Measurements from ENCODE around the gene GLDN. TPM values are rescaled to one million over a fixed set of nuclear protein-coding genes. Genes with fewer than 3 reads are reported as not detected.

The GLDN gene
- total RNA-seq, 1 experiment from 2014 or later, result 0.57 TPM

DNA sequence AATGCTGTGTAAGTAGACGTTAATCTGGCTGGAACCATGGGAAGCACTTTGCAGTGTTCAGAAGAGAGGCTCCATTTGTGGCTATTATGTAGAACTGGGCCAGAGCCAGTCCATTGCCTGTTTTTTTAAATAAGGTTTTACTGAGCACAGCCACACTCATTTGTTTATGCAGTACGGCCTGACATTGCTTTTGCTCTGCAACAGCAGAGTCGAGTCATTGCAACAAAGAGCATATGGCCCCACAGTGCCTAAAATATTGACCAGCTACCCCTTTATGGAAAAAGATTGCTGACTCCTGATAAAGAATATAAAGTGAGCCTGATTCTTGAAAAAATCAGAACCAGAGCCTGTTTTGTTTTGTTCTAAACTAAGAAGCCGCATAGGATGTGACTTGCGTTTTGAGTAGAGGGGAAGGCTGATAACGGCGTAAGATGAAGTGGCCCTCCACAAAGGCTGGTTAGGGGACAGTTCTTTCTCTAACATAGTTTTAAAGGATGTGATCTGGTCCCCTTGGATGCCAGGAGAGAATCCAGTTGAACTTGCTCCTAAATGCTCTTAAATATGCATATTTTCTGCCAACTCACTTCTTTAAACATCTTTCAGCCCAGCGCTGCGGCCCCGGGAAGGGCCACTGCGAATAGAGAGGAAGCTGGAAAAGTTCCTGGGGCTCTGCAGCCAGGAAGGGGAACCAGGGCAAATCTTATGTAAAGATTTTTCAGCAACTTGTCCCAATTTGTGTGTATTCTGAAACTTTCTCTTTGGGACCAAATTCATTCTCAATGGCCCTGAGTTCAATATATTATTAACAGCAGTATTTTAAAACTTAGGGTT, 64.5 kb downstream of the GLDN start:
- in situ Hi-C loops (cut with HindIII; ENCODE audit: low pct_unique_long_range_greater_than_20kb, low sequenced_read_pairs), result no loop called here
- TF ChIP-seq SIN3A (IDR thresholded peaks at IDR 0.05; ENCODE audit: borderline replicate concordance, insufficient read depth, low read depth, low read length) (no peak), POLR2AphosphoS5 (IDR thresholded peaks at IDR 0.05; ENCODE audit: low read depth, low read length) (no peak), TCF7L2 (IDR thresholded peaks at IDR 0.05; ENCODE audit: low read depth, low read length) (no peak)
- TF ChIP-seq, protein P1, sequence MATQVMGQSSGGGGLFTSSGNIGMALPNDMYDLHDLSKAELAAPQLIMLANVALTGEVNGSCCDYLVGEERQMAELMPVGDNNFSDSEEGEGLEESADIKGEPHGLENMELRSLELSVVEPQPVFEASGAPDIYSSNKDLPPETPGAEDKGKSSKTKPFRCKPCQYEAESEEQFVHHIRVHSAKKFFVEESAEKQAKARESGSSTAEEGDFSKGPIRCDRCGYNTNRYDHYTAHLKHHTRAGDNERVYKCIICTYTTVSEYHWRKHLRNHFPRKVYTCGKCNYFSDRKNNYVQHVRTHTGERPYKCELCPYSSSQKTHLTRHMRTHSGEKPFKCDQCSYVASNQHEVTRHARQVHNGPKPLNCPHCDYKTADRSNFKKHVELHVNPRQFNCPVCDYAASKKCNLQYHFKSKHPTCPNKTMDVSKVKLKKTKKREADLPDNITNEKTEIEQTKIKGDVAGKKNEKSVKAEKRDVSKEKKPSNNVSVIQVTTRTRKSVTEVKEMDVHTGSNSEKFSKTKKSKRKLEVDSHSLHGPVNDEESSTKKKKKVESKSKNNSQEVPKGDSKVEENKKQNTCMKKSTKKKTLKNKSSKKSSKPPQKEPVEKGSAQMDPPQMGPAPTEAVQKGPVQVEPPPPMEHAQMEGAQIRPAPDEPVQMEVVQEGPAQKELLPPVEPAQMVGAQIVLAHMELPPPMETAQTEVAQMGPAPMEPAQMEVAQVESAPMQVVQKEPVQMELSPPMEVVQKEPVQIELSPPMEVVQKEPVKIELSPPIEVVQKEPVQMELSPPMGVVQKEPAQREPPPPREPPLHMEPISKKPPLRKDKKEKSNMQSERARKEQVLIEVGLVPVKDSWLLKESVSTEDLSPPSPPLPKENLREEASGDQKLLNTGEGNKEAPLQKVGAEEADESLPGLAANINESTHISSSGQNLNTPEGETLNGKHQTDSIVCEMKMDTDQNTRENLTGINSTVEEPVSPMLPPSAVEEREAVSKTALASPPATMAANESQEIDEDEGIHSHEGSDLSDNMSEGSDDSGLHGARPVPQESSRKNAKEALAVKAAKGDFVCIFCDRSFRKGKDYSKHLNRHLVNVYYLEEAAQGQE (IDR thresholded peaks at IDR 0.05; ENCODE audit: insufficient read depth in 1 of 2, low read depth in 2 of 2, low read length in 1 of 2), result no peak
- TF ChIP-seq, protein P2, sequence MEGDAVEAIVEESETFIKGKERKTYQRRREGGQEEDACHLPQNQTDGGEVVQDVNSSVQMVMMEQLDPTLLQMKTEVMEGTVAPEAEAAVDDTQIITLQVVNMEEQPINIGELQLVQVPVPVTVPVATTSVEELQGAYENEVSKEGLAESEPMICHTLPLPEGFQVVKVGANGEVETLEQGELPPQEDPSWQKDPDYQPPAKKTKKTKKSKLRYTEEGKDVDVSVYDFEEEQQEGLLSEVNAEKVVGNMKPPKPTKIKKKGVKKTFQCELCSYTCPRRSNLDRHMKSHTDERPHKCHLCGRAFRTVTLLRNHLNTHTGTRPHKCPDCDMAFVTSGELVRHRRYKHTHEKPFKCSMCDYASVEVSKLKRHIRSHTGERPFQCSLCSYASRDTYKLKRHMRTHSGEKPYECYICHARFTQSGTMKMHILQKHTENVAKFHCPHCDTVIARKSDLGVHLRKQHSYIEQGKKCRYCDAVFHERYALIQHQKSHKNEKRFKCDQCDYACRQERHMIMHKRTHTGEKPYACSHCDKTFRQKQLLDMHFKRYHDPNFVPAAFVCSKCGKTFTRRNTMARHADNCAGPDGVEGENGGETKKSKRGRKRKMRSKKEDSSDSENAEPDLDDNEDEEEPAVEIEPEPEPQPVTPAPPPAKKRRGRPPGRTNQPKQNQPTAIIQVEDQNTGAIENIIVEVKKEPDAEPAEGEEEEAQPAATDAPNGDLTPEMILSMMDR (IDR thresholded peaks at IDR 0.05), result no peak
- intact Hi-C loops (cut with micrococcal nuclease; ENCODE audit: unreplicated experiment), result no loop called here
- no TSS peak for BruUV-seq (replicated peaks)
- ChIA-PET CTCF (no interaction called here), POLR2A (no interaction called here)
- Histone ChIP-seq H3K4me3 (ENCODE audit: low read depth in 2 of 2, low read length in 2 of 2) (no peak overlapping the region), H3K27me3 (ENCODE audit: control insufficient read depth, insufficient read depth, low read length) (no peaks in the 10 kb centered on the region; the same call in 1 of the 2 replicates), H3K27ac (ENCODE audit: low read length) (no peak overlapping the region), H3K4me1 (ENCODE audit: control insufficient read depth, insufficient read depth, low read length) (no peaks in the 10 kb centered on the region), H3K9me3 (ENCODE audit: control insufficient read depth, insufficient read depth, low read depth, low read length) (no peaks in the 10 kb centered on the region), H3K36me3 (ENCODE audit: control insufficient read depth, insufficient read depth, low read length) (no peaks in the 10 kb centered on the region)
- no peak for ATAC-seq
- DNase-seq (ENCODE audit: low read depth, low spot score), result no peak

DNA sequence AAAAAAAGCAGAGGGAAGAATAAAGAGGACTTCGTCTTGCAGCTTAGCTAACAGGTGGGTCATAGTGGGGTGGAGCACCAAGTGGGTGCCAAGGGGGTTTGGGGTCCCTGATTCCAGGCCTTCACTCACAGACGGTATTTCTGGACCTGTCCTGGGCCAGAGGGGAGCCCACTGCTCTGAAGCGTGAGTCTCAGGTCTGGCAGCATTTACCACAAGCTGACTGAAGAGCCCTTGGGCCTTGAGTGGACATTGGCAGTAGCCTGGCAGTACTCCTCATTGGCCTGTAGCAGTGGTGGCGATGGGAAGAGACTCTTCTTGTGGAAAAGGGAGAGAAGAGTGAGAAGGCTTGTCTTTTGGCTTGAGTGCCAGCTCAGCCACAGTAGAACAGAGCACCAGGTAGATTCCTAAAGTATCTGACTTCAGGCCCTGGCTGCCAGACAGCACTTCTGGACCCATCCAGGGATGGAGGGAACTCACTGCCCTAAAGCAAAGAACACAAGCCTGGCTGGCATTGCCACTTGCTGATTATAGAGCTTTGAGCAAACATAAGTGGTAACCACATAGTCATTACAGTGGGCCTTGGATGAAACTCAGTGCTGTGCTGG, 72.9 kb downstream of the GLDN start:
- BruUV-seq (replicated peaks), result no TSS peak
- Histone ChIP-seq H3K4me1 (ENCODE audit: control insufficient read depth, insufficient read depth, low read length) (no peaks in the 10 kb centered on the region), H3K9me3 (ENCODE audit: control insufficient read depth, insufficient read depth, low read depth, low read length) (no peaks in the 10 kb centered on the region), H3K36me3 (ENCODE audit: control insufficient read depth, insufficient read depth, low read length) (no peaks in the 10 kb centered on the region), H3K27me3 (ENCODE audit: control insufficient read depth, insufficient read depth, low read length) (no peaks in the 10 kb centered on the region), H3K4me3 (ENCODE audit: low read depth in 2 of 2, low read length in 2 of 2) (no peak overlapping the region), H3K27ac (ENCODE audit: low read length) (no peak overlapping the region)
- ChIA-PET CTCF (no interaction called here), POLR2A (no interaction called here)
- ATAC-seq (no peak), DNase-seq (ENCODE audit: low read depth, low spot score) (no peak)
- no peak for TF ChIP-seq SIN3A (IDR thresholded peaks at IDR 0.05; ENCODE audit: borderline replicate concordance, insufficient read depth, low read depth, low read length)
- TF ChIP-seq, protein P2 (IDR thresholded peaks at IDR 0.05), result no peak
- TF ChIP-seq TCF7L2 (IDR thresholded peaks at IDR 0.05; ENCODE audit: low read depth, low read length), result no peak
- no peak for TF ChIP-seq POLR2AphosphoS5 (IDR thresholded peaks at IDR 0.05; ENCODE audit: low read depth, low read length)
- TF ChIP-seq, protein P1 (IDR thresholded peaks at IDR 0.05; ENCODE audit: insufficient read depth in 1 of 2, low read depth in 2 of 2, low read length in 1 of 2), result no peak
- in situ Hi-C loops (cut with HindIII; ENCODE audit: low pct_unique_long_range_greater_than_20kb, low sequenced_read_pairs) (no loop called here), intact Hi-C loops (cut with micrococcal nuclease; ENCODE audit: unreplicated experiment) (no loop called here)
